ENCODE data around the gene CCSER2.

- no peak for TF ChIP-seq CTCF (IDR thresholded peaks at IDR 0.05)
- no peak for TF ChIP-seq RAD21 (IDR thresholded peaks at IDR 0.05; ENCODE audit: low read length)
- TF ChIP-seq EP300 (IDR thresholded peaks at IDR 0.05; ENCODE audit: borderline replicate concordance in 1 of 2, low read depth in 1 of 2, low read length in 1 of 2): no peak
- TF ChIP-seq YY1 (IDR thresholded peaks at IDR 0.05; ENCODE audit: low read depth): no peak
- TF ChIP-seq SIN3A (IDR thresholded peaks at IDR 0.05; ENCODE audit: borderline replicate concordance, low read depth, low read length): no peak
- TF ChIP-seq POLR2AphosphoS5 (IDR thresholded peaks at IDR 0.05; ENCODE audit: low read depth, low read length): no peak
- no peak for TF ChIP-seq GABPA (IDR thresholded peaks at IDR 0.05; ENCODE audit: low read depth)
- no peak for TF ChIP-seq NFIC (IDR thresholded peaks at IDR 0.05; ENCODE audit: borderline replicate concordance)
- no peak for TF ChIP-seq TCF12 (IDR thresholded peaks at IDR 0.05)
These were observed 44.6 kb downstream of the CCSER2 start for GRCh38 chr10:84373000-84373399.

Measured in SK-N-SH (cell line).